ENCODE measurements around the gene RBM33.

The RBM33 gene

GRCh38 chr7:155722936-155723335 lies 78.5 kb downstream of the RBM33 start:
- Mint-ChIP-seq H3K4me1 (peaks cover 28% of the 10 kb centered on the region), H3K27ac (no peak overlapping the region)
- no peak for ATAC-seq

GRCh38 chr7:155724327-155725005 lies 80.0 kb downstream of the RBM33 start:
- Mint-ChIP-seq H3K9me3 (no peaks in the 10 kb centered on the region), H3K4me1 (peaks cover 35% of the 10 kb centered on the region), H3K4me3 (peak overlapping the region; percentile 3), H3K27ac (no peak overlapping the region), H3K36me3 (ENCODE audit: low read depth) (peaks cover 30% of the 10 kb centered on the region), H3K27me3 (no peaks in the 10 kb centered on the region)
- ATAC-seq = no peak
- no peak for DNase-seq

More at GRCh38 chr7:155722936-155723335, 78.5 kb downstream of the RBM33 start:
- Mint-ChIP-seq H3K36me3 (ENCODE audit: low read depth) (peaks cover 24% of the 10 kb centered on the region), H3K4me3 (no peak overlapping the region), H3K27me3 (no peaks in the 10 kb centered on the region), H3K9me3 (no peaks in the 10 kb centered on the region)
- no peak for DNase-seq

GRCh38 chr7:155725006-155725355 lies 80.5 kb downstream of the RBM33 start:
- no peak overlapping the region for H3K27ac Mint-ChIP-seq
- H3K9me3 Mint-ChIP-seq = no peaks in the 10 kb centered on the region
- no peaks in the 10 kb centered on the region for H3K27me3 Mint-ChIP-seq
- ATAC-seq (no peak), DNase-seq (no peak)
- H3K4me3 Mint-ChIP-seq = peak overlapping the region; percentile 3
- peaks cover 39% of the 10 kb centered on the region for H3K4me1 Mint-ChIP-seq
- peaks cover 30% of the 10 kb centered on the region for H3K36me3 Mint-ChIP-seq (ENCODE audit: low read depth)

- no peaks in the 10 kb centered on the region for H3K9me3 Mint-ChIP-seq
- ATAC-seq (no peak), DNase-seq (no peak)
- peaks cover 36% of the 10 kb centered on the region for H3K36me3 Mint-ChIP-seq (ENCODE audit: low read depth)
- H3K27me3 Mint-ChIP-seq = no peaks in the 10 kb centered on the region
- peaks cover 48% of the 10 kb centered on the region for H3K4me1 Mint-ChIP-seq
- no peak overlapping the region for H3K4me3 Mint-ChIP-seq
- H3K27ac Mint-ChIP-seq = no peak overlapping the region
Measured at GRCh38 chr7:155727616-155728015, 83.2 kb downstream of the RBM33 start.

- Mint-ChIP-seq H3K36me3 (ENCODE audit: low read depth) (peaks cover 33% of the 10 kb centered on the region), H3K4me1 (peaks cover 52% of the 10 kb centered on the region), H3K27me3 (no peaks in the 10 kb centered on the region), H3K4me3 (no peak overlapping the region), H3K27ac (no peak overlapping the region), H3K9me3 (no peaks in the 10 kb centered on the region)
- DNase-seq (no peak), ATAC-seq (peak; percentile 8)
Measured at GRCh38 chr7:155728116-155728515, 83.7 kb downstream of the RBM33 start.

- no peak for ATAC-seq
- no peaks in the 10 kb centered on the region for H3K27me3 Mint-ChIP-seq
- no peak overlapping the region for H3K27ac Mint-ChIP-seq
- peaks cover 23% of the 10 kb centered on the region for H3K36me3 Mint-ChIP-seq (ENCODE audit: low read depth)
- H3K9me3 Mint-ChIP-seq = no peaks in the 10 kb centered on the region
- H3K4me3 Mint-ChIP-seq = no peak overlapping the region
- peaks cover 61% of the 10 kb centered on the region for H3K4me1 Mint-ChIP-seq
- no peak for DNase-seq
Measured at GRCh38 chr7:155729847-155730246, 85.4 kb downstream of the RBM33 start.

- H3K9me3 Mint-ChIP-seq = no peaks in the 10 kb centered on the region
- DNase-seq (no peak), ATAC-seq (no peak)
- H3K4me3 Mint-ChIP-seq = no peak overlapping the region
- peaks cover 69% of the 10 kb centered on the region for H3K4me1 Mint-ChIP-seq
- H3K27me3 Mint-ChIP-seq = no peaks in the 10 kb centered on the region
- peaks cover 29% of the 10 kb centered on the region for H3K36me3 Mint-ChIP-seq (ENCODE audit: low read depth)
- peak overlapping the region; percentile 9 for H3K27ac Mint-ChIP-seq
Measured at GRCh38 chr7:155731380-155731779, 86.9 kb downstream of the RBM33 start.

GRCh38 chr7:155731871-155732270 lies 87.4 kb downstream of the RBM33 start:
- Mint-ChIP-seq H3K36me3 (ENCODE audit: low read depth) (peaks cover 29% of the 10 kb centered on the region), H3K27me3 (no peaks in the 10 kb centered on the region), H3K9me3 (no peaks in the 10 kb centered on the region), H3K4me3 (no peak overlapping the region), H3K4me1 (peaks cover 69% of the 10 kb centered on the region), H3K27ac (peak overlapping the region; percentile 9)
- ATAC-seq (no peak), DNase-seq (no peak)

GRCh38 chr7:155732286-155732685 lies 87.8 kb downstream of the RBM33 start:
- Mint-ChIP-seq H3K9me3 (no peaks in the 10 kb centered on the region), H3K36me3 (ENCODE audit: low read depth) (peaks cover 31% of the 10 kb centered on the region), H3K27ac (peak overlapping the region; percentile 53), H3K4me3 (no peak overlapping the region), H3K27me3 (no peaks in the 10 kb centered on the region), H3K4me1 (peaks cover 72% of the 10 kb centered on the region)
- ATAC-seq (no peak), DNase-seq (no peak)

GRCh38 chr7:155733582-155734444 lies 89.4 kb downstream of the RBM33 start:
- H3K4me1 Mint-ChIP-seq = peaks cover 74% of the 10 kb centered on the region

GRCh38 chr7:155734445-155734809 lies 90.0 kb downstream of the RBM33 start:
- peaks cover 37% of the 10 kb centered on the region for H3K36me3 Mint-ChIP-seq (ENCODE audit: low read depth)
- no peaks in the 10 kb centered on the region for H3K27me3 Mint-ChIP-seq
- H3K4me1 Mint-ChIP-seq = peaks cover 77% of the 10 kb centered on the region
- ATAC-seq (no peak), DNase-seq (no peak)
- no peaks in the 10 kb centered on the region for H3K9me3 Mint-ChIP-seq
- H3K4me3 Mint-ChIP-seq = peak overlapping the region; percentile 25
- peak overlapping the region; percentile 93 for H3K27ac Mint-ChIP-seq

More at GRCh38 chr7:155733582-155734444, 89.4 kb downstream of the RBM33 start:
- ATAC-seq (peak; percentile 93), DNase-seq (peak; percentile 29)
- Mint-ChIP-seq H3K27me3 (no peaks in the 10 kb centered on the region), H3K9me3 (no peaks in the 10 kb centered on the region), H3K36me3 (ENCODE audit: low read depth) (peaks cover 36% of the 10 kb centered on the region), H3K27ac (peak overlapping the region; percentile 93), H3K4me3 (peak overlapping the region; percentile 12)

- no peak for ATAC-seq
- DNase-seq = no peak
- peaks cover 79% of the 10 kb centered on the region for H3K4me1 Mint-ChIP-seq
- H3K36me3 Mint-ChIP-seq (ENCODE audit: low read depth) = peaks cover 43% of the 10 kb centered on the region
- H3K27me3 Mint-ChIP-seq = no peaks in the 10 kb centered on the region
- H3K27ac Mint-ChIP-seq = peak overlapping the region; percentile 93
- no peaks in the 10 kb centered on the region for H3K9me3 Mint-ChIP-seq
- no peak overlapping the region for H3K4me3 Mint-ChIP-seq
Measured at GRCh38 chr7:155735442-155736115, 91.1 kb downstream of the RBM33 start.

- no peaks in the 10 kb centered on the region for H3K9me3 Mint-ChIP-seq
Measured at GRCh38 chr7:155737590-155737989, 93.1 kb downstream of the RBM33 start.

GRCh38 chr7:155738104-155738503 lies 93.6 kb downstream of the RBM33 start:
- H3K4me1 Mint-ChIP-seq = peaks cover 73% of the 10 kb centered on the region
- H3K27me3 Mint-ChIP-seq = no peaks in the 10 kb centered on the region
- no peak for ATAC-seq
- H3K27ac Mint-ChIP-seq = no peak overlapping the region
- no peak overlapping the region for H3K4me3 Mint-ChIP-seq
- DNase-seq = no peak
- no peaks in the 10 kb centered on the region for H3K9me3 Mint-ChIP-seq
- H3K36me3 Mint-ChIP-seq (ENCODE audit: low read depth) = peaks cover 57% of the 10 kb centered on the region

More at GRCh38 chr7:155737590-155737989, 93.1 kb downstream of the RBM33 start:
- no peak overlapping the region for H3K4me3 Mint-ChIP-seq
- H3K36me3 Mint-ChIP-seq (ENCODE audit: low read depth) = peaks cover 53% of the 10 kb centered on the region
- peaks cover 77% of the 10 kb centered on the region for H3K4me1 Mint-ChIP-seq
- no peak for ATAC-seq
- H3K27me3 Mint-ChIP-seq = no peaks in the 10 kb centered on the region
- DNase-seq = no peak
- H3K27ac Mint-ChIP-seq = peak overlapping the region; percentile 22
